Measurements from ENCODE around the gene ERP44.

DNA sequence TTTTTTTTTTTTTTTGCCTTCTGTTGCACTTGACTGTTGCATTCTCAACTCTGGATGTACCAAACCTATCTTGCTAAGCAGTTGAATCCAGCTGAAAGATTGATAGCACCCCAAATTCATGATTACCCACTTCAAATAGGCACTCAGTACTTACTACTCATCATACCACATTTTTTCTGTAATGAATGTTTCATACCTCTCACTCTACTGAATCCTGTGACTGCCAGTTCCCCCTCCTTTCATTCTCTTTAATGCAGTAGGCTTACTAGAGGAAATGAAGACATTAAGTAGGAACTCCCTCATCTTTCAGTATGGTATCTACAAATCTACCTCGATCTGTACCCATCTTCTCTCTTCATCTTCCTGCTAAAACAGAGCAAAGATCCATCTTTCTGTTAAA, 7.1 kb upstream of the ERP44 start:
- TF ChIP-seq CTCF (IDR thresholded peaks at IDR 0.05) (no peak), EZH2phosphoT487 (IDR thresholded peaks at IDR 0.05) (no peak), EZH2 (IDR thresholded peaks at IDR 0.05) (no peak)
